SK-N-SH treated with all-trans-retinoic acid at 6 μM for 48 hours (cell line): ENCODE data around the gene RPL18A.

Experiments
- ATAC-seq: fragments of 200-7000 bp; cut with Tn5 transposase; 3 replicates; pipeline ENCODE4 v1.9.1; 2020; ENCODE audit warnings: mild to moderate bottlenecking, moderate library complexity
- ARNTL ChIP-seq: fragments of 450-650 bp; formaldehyde crosslinking; IDR thresholded peaks from 2 replicates; pipeline ENCODE4 v1.5.0; 2020; ENCODE audit warnings: low read depth, mild to moderate bottlenecking, moderate library complexity, borderline replicate concordance
- BACH2 ChIP-seq: fragments of 250-450 bp; sonication (Bioruptor Pico); IDR thresholded peaks from 2 replicates; pipeline ENCODE4 v1.9.0; 2021; ENCODE audit warnings: mild to moderate bottlenecking, borderline replicate concordance
- CREB5 ChIP-seq: fragments of 250-450 bp; sonication (Bioruptor Pico); IDR thresholded peaks from 2 replicates; pipeline ENCODE4 v1.5.1; 2020; ENCODE audit warnings: low read depth, mild to moderate bottlenecking, moderate library complexity
- CSRNP3 ChIP-seq: fragments of 250-450 bp; sonication (Bioruptor Pico); IDR thresholded peaks from 2 replicates; pipeline ENCODE4 v1.5.1; 2021; ENCODE audit warnings: mild to moderate bottlenecking, moderate library complexity
- ESRRG ChIP-seq: fragments of 250-450 bp; sonication (Bioruptor Pico); IDR thresholded peaks from 2 replicates; pipeline ENCODE4 v1.6.1; 2021; ENCODE audit warnings: mild to moderate bottlenecking
- GLIS3 ChIP-seq: fragments of 250-450 bp; sonication (Bioruptor Pico); IDR thresholded peaks from 2 replicates; pipeline ENCODE4 v1.5.0; 2020; ENCODE audit warnings: mild to moderate bottlenecking, moderate library complexity
- ISL1 ChIP-seq: fragments of 250-450 bp; sonication (Bioruptor Pico); IDR thresholded peaks from 2 replicates; pipeline ENCODE4 v2.1.2; 2022; ENCODE audit warnings: mild to moderate bottlenecking, moderate library complexity
- PATZ1 ChIP-seq: fragments of 250-450 bp; sonication (Bioruptor Pico); IDR thresholded peaks from 2 replicates; pipeline ENCODE4 v1.8.0; 2020; ENCODE audit warnings: mild to moderate bottlenecking, moderate library complexity, borderline replicate concordance
- PPARA ChIP-seq: fragments of 250-450 bp; sonication (Bioruptor Pico); IDR thresholded peaks from 2 replicates; pipeline ENCODE4 v1.5.0; 2020; ENCODE audit warnings: mild to moderate bottlenecking, borderline replicate concordance
- RARB ChIP-seq: fragments of 250-450 bp; sonication (Bioruptor Pico); IDR thresholded peaks from 2 replicates; pipeline ENCODE4 v1.8.0; 2021; ENCODE audit warnings: mild to moderate bottlenecking, moderate library complexity
- SNAI2 ChIP-seq: fragments of 250-450 bp; sonication (Bioruptor Pico); IDR thresholded peaks from 2 replicates; pipeline ENCODE4 v1.5.0; 2020; ENCODE audit warnings: mild to moderate bottlenecking, moderate library complexity
- TCF4 ChIP-seq: fragments of 250-450 bp; sonication (Bioruptor Pico); IDR thresholded peaks from 2 replicates; pipeline ENCODE4 v1.8.0; 2021; ENCODE audit warnings: mild to moderate bottlenecking, moderate library complexity, borderline replicate concordance
- TOX ChIP-seq: fragments of 250-450 bp; sonication (Bioruptor Pico); IDR thresholded peaks from 2 replicates; pipeline ENCODE4 v1.8.0; 2021; ENCODE audit warnings: mild to moderate bottlenecking, moderate library complexity, borderline replicate concordance
- TSHZ2 ChIP-seq: fragments of 250-450 bp; sonication (Bioruptor Pico); IDR thresholded peaks from 2 replicates; pipeline ENCODE4 v1.5.0; 2020; ENCODE audit warnings: mild to moderate bottlenecking, moderate library complexity
- ZC3H10 ChIP-seq: fragments of 250-450 bp; sonication (Bioruptor Pico); IDR thresholded peaks from 2 replicates; pipeline ENCODE4 v1.5.1; 2021; ENCODE audit warnings: mild to moderate bottlenecking, moderate library complexity
- ZFP3 ChIP-seq: fragments of 250-450 bp; sonication (Bioruptor Pico); IDR thresholded peaks from 2 replicates; pipeline ENCODE4 v1.5.0; 2020; ENCODE audit warnings: mild to moderate bottlenecking, moderate library complexity
- ZFP30 ChIP-seq: fragments of 450-650 bp; formaldehyde crosslinking; IDR thresholded peaks from 2 replicates; pipeline ENCODE4 v1.5.0; 2022; ENCODE audit warnings: mild to moderate bottlenecking, moderate library complexity
- ZNF565 ChIP-seq: fragments of 450-650 bp; formaldehyde crosslinking; conservative IDR thresholded peaks from 2 replicates; pipeline ENCODE4 v1.5.0; 2020; ENCODE audit warnings: low read depth, mild to moderate bottlenecking, moderate library complexity

RPL18A gene

GRCh38 chr19:17902701-17903100 lies 43.0 kb downstream of the RPL18A start:
- ATAC-seq = no peak
- no peak for TF ChIP-seq ZNF565 (CRISPR knock-in tag)

GRCh38 chr19:17908244-17908643 lies 48.5 kb downstream of the RPL18A start:
- ATAC-seq = no peak
- TF ChIP-seq PPARA (no peak), RARB (CRISPR knock-in tag) (no peak), GLIS3 (no peak), SNAI2 (CRISPR knock-in tag) (no peak), PATZ1 (CRISPR knock-in tag) (no peak), CSRNP3 (CRISPR knock-in tag) (no peak), ESRRG (CRISPR knock-in tag) (no peak), ZC3H10 (no peak), ZFP30 (CRISPR knock-in tag) (no peak), CREB5 (CRISPR knock-in tag) (no peak), TOX (CRISPR knock-in tag) (no peak), ISL1 (CRISPR knock-in tag) (no peak), BACH2 (no peak), TSHZ2 (CRISPR knock-in tag) (no peak), ZFP3 (CRISPR knock-in tag) (no peak)

GRCh38 chr19:17909003-17909732 lies 49.5 kb downstream of the RPL18A start:
- ATAC-seq = no peak
- TF ChIP-seq CSRNP3 (CRISPR knock-in tag) (no peak), PPARA (no peak), ARNTL (CRISPR knock-in tag) (no peak), TSHZ2 (CRISPR knock-in tag) (no peak), TOX (CRISPR knock-in tag) (no peak), TCF4 (CRISPR knock-in tag) (no peak), BACH2 (no peak), RARB (CRISPR knock-in tag) (no peak), ESRRG (CRISPR knock-in tag) (no peak)
